Measurements from ENCODE around the gene PDE1A. TPM values are rescaled to one million over a fixed set of nuclear protein-coding genes. Genes with fewer than 3 reads are reported as not detected.

The PDE1A gene
- total and polyA plus RNA-seq, 10 of the 15 experiments (the other 5 are each of a cell fraction or from before 2014, with no cell fraction given), result 1.1 TPM; not detected in 9

GRCh38 chr2:182261860-182262387 lies 164.9 kb downstream of the PDE1A start (continued):
- TF ChIP-seq NRF1 (conservative IDR thresholded peaks at IDR 0.05; ENCODE audit: low read depth, low read length) (no peak), CBFB (IDR thresholded peaks at IDR 0.05; ENCODE audit: low read depth) (no peak), ZNF24 (IDR thresholded peaks at IDR 0.05) (no peak), MYC (IDR thresholded peaks at IDR 0.05; ENCODE audit: insufficient read depth, insufficient read length, insufficient replicate concordance, low read length, severe bottlenecking) (no peak)

GRCh38 chr2:182259629-182260150 lies 167.1 kb downstream of the PDE1A start:
- intact Hi-C loops (cut with micrococcal nuclease; ENCODE audit: unreplicated experiment), result no loop called here
- TF ChIP-seq SMAD1 (IDR thresholded peaks at IDR 0.05; ENCODE audit: low read depth, partially characterized antibody) (no peak), POU2F2 (IDR thresholded peaks at IDR 0.05; ENCODE audit: borderline replicate concordance, low read depth, low read length) (no peak), JUNB (IDR thresholded peaks at IDR 0.05) (no peak), ZNF384 (IDR thresholded peaks at IDR 0.05; ENCODE audit: borderline replicate concordance, low read depth, low read length) (no peak), WRNIP1 (IDR thresholded peaks at IDR 0.05; ENCODE audit: borderline replicate concordance, low read depth, low read length) (no peak), NFYA (IDR thresholded peaks at IDR 0.05; ENCODE audit: borderline replicate concordance, low read depth, low read length) (no peak), CBX5 (IDR thresholded peaks at IDR 0.05; ENCODE audit: low read depth) (no peak), ZNF622 (IDR thresholded peaks at IDR 0.05) (no peak), ZBTB4 (CRISPR knock-in tag; IDR thresholded peaks at IDR 0.05) (no peak), NR2C1 (IDR thresholded peaks at IDR 0.05) (no peak), TARDBP (IDR thresholded peaks at IDR 0.05; ENCODE audit: borderline replicate concordance) (no peak), ZNF274 (IDR thresholded peaks at IDR 0.05; ENCODE audit: insufficient read depth, insufficient read length) (no peak)
- no peak overlapping the region for H2AFZ ChIP-seq (ENCODE audit: control insufficient read depth, low read depth, low read length)
- no TSS peak for BruUV-seq (replicated peaks)
- in situ Hi-C loops (cut with MboI), result no loop called here
- no peak for DNase-seq (ENCODE audit: low read depth, low spot score)
- no peak overlapping the region for H3K9ac ChIP-seq (ENCODE audit: control insufficient read depth, insufficient read depth, low read length)
- ATAC-seq, result no peak
- no peak for FAIRE-seq
- H3K27me3 ChIP-seq (replicated peaks in 1 of 2; ENCODE audit: control insufficient read depth in 2 of 2, insufficient read depth in 2 of 2, low read length in 1 of 2), result no peaks in the 10 kb centered on the region
- H4K20me1 ChIP-seq (ENCODE audit: control insufficient read depth, insufficient read depth), result no peaks in the 10 kb centered on the region
- ChIA-PET RAD21 (ENCODE audit: unreplicated experiment) (no interaction called here), SMC1A (ENCODE audit: uncharacterized antibody, unreplicated experiment) (no interaction called here), CTCF (interaction anchor here (1.2 kb wide), 1 partner anchor 74 kb away, joined by 3 read pairs; no protein-coding TSS in a partner anchor), POLR2A (interaction anchor here (0.9 kb wide), 1 partner anchor 10 kb away, joined by 3 read pairs; no protein-coding TSS in a partner anchor)
- no peaks in the 10 kb centered on the region for H3K36me3 ChIP-seq (ENCODE audit: control insufficient read depth in 2 of 2, insufficient read depth in 2 of 2, low read length in 1 of 2)
- H3K9me3 ChIP-seq (replicated peaks; ENCODE audit: control insufficient read depth, insufficient read depth, low read length), result no peaks in the 10 kb centered on the region
- H3K4me2 ChIP-seq (ENCODE audit: control insufficient read depth, insufficient read depth), result no peak overlapping the region
- 17% methylated on average over 4 of the region's 4 CpGs for WGBS (ENCODE audit: insufficient coverage, insufficient replicate concordance, low lambda C conversion rate, missing lambda C conversion rate)
- no peak overlapping the region for H3K27ac ChIP-seq (ENCODE audit: control insufficient read depth, insufficient read depth)
- no peaks in the 10 kb centered on the region for H3K4me1 ChIP-seq (ENCODE audit: control insufficient read depth, insufficient read depth, low read length)
- H3K4me3 ChIP-seq, result no peak overlapping the region
- H3K79me2 ChIP-seq (ENCODE audit: control insufficient read depth, insufficient read depth, low read length), result no peaks in the 10 kb centered on the region

Measured in GM12878 (cell line).